AG10803 (cell line): ENCODE data around the gene DIP2A.

Experiments
- DNase-seq: peaks from one replicate; pipeline ENCODE4 v3.0.0; 2010; ENCODE audit warnings: low read depth
- H3K4me3 ChIP-seq: 2 replicates; pipeline ENCODE4 v1.5.1; 2011; ENCODE audit warnings: mild to moderate bottlenecking, low read length, control low read depth
- CTCF ChIP-seq: conservative IDR thresholded peaks from 2 replicates; pipeline ENCODE4 v1.5.1; 2011; ENCODE audit warnings: mild to moderate bottlenecking, low read length, control low read depth, inconsistent platforms

The DIP2A gene

GRCh38 chr21:46606427-46606813 is 147.7 kb downstream of the DIP2A start:
- no peak overlapping the region for H3K4me3 ChIP-seq
- no peak for TF ChIP-seq CTCF
- no peak for DNase-seq

DNA sequence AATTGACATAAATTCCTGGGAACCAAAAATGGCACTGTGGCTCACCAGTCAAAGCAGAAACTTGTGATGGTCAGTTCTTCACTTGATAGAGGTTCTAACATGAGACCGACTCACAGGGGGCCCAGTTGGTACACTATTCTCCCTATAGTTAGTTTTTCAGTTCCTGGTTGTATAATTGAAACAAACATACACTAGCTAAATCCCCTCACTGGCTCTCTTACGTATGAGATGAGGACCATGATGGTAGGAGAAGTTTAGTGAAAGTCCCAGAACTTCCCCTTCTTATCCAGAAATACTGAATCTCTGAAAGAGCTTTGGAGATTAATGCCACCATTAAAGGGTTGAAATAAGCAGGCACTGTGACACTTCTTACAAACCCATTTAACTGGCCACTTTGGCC is 148.9 kb downstream of the DIP2A start:
- TF ChIP-seq CTCF: no peak
- no peak for DNase-seq
- no peak overlapping the region for H3K4me3 ChIP-seq

DNA sequence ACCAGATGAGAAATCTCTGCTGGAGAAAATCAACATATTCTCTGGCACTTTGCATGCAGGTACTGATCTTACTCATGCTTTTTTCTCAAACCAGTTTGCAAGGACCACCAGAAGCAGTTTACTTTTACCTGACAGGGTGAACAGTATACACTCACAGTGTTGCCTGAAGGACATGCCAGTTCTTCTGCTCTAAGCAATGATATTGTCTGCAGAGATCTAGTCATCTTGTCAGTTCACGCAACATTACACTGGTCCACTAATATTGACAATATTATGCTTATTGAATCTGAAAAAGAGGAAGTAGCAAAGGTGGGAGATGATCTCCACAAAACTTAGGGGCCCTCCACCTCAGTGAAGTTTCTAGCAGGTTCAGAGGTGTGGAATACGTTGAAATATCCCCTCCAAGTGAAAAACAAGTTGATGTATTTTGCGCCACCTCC is 150.0 kb downstream of the DIP2A start:
- H3K4me3 ChIP-seq: no peak overlapping the region
- no peak for DNase-seq
- TF ChIP-seq CTCF: no peak

DNA sequence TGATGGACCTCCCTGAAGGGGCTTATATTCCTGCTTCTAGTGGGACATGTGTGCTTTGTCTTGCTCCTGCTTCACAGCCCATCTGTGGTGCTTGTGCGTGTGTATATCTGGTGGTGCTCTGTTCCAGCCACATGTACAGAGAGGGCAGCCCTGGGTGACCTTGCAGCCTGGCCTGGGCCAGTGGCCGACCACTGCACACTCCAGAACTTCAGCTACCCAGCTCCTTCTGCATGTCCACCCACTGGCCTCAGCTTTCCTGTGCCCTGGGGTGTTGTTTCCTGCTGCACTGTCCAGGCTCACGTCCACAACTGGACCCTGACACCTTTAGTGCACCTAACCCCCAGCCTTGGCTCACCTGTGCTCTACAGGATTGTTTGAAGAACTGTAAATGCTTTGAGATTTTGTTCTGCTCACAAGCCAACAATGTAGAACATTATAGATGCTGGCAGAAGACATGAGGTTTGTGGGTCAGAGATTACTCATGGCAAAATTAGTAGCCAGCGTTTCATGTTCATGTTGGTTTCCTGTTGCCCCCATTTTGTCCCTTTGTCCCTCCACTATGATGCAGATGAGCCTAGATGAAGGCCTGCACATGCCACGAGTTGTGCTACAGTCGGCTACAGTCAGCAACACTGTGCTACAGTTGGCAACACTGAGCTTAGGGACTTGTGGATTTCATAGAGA is 151.5 kb downstream of the DIP2A start:
- no peak overlapping the region for H3K4me3 ChIP-seq
- no peak for TF ChIP-seq CTCF
- no peak for DNase-seq

DNA sequence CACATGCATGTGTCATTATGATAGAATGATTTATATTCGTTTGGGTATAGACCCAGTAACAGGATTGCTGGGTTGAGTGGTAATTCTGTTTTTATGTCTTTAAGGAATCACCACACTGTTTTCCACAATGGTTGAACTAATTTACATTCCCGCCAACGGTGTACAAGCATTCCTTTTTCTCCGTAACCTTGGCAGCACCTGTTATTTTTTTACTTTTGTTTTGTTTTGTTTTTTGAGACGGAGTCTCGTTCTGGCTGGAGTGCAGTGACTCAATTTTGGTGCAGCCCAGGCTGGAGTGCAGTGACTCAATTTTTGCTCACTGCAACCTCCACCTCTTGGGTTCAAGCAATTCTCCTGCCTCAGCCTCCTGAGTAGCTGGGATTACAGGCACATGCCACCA is 154.7 kb downstream of the DIP2A start:
- H3K4me3 ChIP-seq: no peak overlapping the region
- no peak for TF ChIP-seq CTCF
- DNase-seq: no peak

DNA sequence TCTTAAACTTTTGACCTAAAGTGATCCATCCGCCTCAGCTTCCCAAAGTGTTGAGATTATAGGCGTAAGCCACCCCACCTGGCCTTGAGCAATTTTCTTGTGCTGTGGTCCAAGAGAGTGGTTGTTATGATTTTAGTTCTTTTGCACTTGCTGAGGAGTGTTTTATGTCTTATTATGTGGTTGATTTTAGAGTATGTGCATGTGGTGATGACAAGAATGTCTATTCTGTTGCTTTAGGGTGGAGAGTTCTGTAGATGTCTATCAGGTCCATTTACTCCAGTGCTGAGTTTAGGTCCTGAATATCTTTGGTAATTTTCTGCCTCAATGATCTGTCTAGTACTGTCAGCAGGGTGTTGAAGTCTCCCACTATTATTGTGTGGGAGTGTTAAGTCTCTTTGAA is 157.4 kb downstream of the DIP2A start:
- TF ChIP-seq CTCF: no peak
- no peak for DNase-seq
- H3K4me3 ChIP-seq: no peak overlapping the region

GRCh38 chr21:46616656-46617055 is 158.0 kb downstream of the DIP2A start:
- no peak for TF ChIP-seq CTCF

More at GRCh38 chr21:46616656-46617055, 158.0 kb downstream of the DIP2A start:
- no peak overlapping the region for H3K4me3 ChIP-seq
- DNase-seq: no peak
